Measurements from ENCODE around the gene SLC4A5.

DNA sequence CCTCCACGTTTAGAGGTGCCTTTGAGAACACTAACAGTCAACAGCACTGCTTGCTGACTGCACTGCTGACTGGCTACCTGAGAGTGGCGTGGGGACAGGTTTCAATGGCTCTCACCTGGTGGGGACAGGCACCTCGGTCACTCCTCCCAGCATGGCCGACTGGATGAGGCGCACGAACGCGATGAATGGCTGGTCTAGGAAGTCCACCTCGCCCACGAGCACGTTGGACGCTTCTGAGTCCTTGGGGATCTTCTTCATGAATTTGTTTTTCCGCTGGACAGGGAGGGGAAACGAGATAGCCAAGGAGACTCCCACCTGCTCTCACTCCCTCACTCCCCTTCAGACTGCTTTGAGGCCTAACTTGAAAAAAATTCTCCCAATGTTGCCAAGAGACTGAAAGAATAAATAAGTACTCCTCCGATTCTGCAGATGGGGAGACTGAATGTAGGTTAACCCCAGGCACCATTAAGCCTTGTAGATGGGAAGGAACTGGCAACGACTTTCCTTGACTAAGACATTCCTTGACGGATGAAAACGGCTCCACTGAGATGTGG lies 87.5 kb downstream of the SLC4A5 start:
- no peak for TF ChIP-seq TCF12 (IDR thresholded peaks at IDR 0.05; ENCODE audit: low read depth)
- TF ChIP-seq FOXM1 (IDR thresholded peaks at IDR 0.05; ENCODE audit: borderline replicate concordance, low read depth): no peak
